Medulla oblongata (tissue), 1 donor: Measurements from ENCODE around the gene TRPM3.
A peak's percentile ranks its signal among the peaks of the same experiment; 100 is the strongest.

Experiments
- DNase-seq: peaks from one replicate; pipeline ENCODE4 v3.0.0-alpha.2; 2015; ENCODE audit errors: extremely low spot score

TRPM3 gene

DNA sequence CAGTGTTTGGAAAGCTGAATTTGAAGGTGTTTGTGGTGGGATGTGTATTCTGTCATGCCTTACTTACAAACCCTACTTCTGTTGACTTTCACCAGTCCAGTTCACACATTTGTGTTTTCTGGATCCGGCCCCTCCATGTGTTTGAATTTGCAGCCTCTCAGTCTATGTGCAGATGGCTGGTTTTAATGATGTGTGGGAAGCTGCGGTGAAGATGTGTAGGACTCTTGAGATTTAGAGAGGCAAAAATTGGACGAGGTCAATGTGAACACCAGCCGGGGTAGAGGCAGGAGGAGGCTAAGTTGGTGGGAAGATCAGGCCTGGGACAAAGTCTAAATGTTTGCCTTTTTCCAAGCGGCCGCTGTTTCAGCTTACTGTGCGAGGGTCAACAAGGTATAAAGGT lies 591.6 kb downstream of the TRPM3 start:
- DNase-seq = no peak

- DNase-seq = no peak
These were observed 592.0 kb downstream of the TRPM3 start for GRCh38 chr9:70529377-70529776.

DNA sequence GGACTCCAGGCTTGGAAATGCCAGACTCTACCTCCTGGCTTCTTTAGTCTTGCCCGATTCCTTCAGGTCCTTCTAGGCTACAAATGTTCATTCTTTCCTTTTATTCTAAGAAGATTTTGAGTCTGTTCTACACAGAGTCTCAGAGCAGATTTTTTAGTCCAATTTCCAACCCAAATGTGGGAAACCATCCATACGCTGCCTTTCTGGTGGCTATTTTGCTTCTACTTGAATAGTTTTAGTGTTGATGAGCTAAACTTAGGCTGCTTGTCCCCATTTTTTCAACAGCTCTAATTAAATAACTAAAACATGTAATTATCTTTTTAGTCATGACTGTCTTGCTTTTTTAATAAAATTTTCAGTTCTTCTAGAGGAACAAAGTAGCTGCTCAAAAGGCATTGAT lies 594.5 kb downstream of the TRPM3 start:
- no peak for DNase-seq

- no peak for DNase-seq
These were observed 595.9 kb downstream of the TRPM3 start for GRCh38 chr9:70525519-70525918.

DNA sequence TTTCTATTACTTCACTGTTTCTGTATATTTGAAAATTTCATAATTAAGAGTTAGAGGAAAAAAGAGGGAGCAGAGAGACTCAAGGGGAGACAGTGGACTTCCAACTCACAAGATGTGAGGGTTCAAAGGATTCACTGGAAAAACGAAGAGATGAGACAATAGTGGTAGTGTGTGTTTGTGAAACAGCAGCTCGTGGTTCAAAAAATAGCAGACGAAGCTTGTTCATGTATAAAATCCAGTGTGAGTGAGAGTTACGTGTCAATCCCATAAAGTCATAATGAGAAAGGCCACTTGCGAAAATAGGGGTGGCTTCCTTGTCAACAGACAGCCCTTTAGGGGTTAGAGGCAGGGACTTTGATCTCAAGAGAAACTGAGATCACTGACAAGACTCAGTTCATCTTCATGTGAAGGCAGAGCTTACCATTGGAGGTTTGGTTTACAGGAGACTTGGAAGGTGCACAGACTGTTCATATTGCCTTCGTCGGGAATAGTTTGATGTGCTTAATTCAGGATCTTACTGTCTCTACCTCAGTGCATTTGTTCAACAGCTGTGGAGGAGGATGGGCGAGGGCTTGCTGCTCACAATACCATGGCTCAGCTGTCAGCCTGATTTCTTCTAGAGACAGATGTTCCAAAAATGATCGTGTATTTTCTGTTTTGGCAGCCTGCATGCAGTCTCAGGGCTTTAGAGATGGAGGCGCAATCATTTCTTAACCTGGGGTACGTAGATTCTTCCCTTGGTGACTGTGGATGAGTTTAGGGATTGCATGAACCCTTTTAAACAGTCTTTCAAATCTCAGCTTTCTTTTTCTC lies 601.3 kb downstream of the TRPM3 start:
- DNase-seq = no peak

DNA sequence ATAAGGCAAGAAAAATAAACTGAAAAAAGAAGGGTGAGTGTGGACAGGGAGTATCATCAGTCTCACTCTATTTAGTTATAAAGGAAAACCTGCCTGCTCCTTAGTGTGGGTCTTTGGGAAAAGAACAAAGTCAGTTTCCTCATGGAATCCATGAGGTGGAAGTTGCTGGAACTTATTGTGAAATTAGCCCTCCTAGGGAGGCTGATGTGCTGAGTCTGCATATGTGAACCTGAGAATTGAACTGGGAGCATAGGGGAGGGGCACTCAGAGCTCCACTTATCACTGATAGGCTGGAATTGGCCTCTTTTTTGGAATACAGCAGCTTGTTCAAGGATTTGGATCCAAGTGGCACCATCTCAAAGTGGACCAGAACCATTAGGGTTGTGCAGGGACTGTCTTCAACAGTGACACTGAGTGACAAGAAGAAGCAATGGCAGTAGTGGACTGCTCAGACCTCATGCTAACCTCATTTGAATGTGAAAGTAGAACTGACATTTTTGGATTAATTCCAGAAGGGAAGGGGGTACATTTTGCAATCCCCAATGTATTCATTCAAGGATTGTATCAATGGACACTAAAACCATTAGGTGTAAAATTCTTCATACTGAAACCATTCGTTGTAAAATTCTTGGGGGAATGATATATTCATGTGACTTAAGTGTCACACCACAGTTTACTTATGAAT lies 603.4 kb downstream of the TRPM3 start:
- no peak for DNase-seq

DNA sequence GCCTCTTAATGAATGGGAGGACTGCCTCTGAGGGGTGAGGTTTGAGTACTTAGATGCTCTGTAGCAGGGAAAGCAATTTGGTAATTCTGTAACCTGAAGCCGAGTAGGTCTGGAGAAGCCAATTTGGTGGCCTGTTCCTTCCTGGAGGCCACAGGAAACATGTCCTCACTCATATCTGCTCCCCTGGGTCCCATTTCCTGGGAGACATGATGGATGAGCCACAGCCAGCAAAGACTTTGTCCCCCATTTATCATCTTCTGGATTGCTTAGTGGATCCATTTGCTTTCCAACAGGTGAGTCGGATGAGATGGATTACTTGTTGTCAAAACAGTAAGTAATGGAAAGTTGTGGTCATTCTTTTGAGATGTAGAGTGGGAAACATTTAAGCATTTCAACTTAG lies 607.1 kb downstream of the TRPM3 start:
- DNase-seq = no peak

GRCh38 chr9:70511858-70512257 lies 609.6 kb downstream of the TRPM3 start:
- no peak for DNase-seq

- no peak for DNase-seq
These were observed 611.2 kb downstream of the TRPM3 start for GRCh38 chr9:70510157-70510770.

DNA sequence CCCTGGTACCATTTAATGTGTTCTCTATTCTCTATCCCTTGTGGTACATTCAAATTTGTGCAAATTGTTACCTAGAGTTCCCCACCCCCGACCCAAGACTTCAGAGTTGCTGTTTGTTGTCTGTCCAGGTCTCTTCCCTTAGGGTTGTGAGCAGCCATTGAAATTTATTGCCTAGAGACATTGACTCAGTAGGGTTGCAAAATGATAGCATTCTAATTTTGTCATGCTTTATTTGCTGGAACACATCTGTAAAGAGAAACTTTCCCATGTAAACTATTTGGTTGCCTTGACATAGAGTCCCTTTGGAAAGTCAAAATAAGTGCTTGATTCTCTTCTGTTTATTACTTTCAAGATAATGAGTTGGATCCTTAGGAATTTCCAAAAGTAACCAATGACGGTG lies 615.3 kb downstream of the TRPM3 start:
- no peak for DNase-seq

DNA sequence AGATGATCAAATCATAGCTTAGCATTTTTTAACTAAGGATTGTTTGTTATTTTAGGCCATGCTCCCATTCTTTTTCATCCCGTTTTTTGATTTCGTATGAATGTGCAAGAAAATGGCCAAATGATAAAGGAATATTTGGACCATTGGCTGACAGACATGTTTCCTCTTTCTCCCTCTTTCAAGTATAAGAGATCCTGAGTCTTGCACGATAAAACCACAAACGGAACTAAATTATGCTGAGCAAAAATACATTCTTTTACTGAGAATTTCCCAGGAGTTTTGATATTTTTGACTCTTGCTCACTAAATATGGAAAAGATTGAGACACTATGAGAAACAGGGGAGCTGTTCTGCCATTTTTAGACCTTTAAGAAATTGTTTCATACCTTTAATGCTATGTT lies 616.6 kb downstream of the TRPM3 start:
- DNase-seq = no peak

DNA sequence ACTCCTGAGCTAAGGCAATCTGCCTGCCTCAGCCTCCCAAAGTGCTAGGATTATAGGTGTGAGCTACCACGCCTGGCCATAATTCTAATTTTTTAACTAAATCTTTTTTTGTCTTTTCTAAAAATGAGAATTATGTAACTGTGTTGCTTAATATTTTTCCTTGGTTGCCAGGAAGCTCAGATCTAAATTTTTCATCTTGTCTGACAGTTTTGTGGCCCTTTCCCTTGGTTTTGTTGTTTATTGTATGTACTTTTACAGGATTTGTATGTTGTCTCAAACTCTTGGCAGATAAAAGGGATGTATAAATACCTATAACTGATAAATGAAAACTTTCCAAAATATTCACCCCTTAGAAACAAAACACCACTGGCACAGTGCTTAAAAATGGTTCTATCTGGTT lies 618.7 kb downstream of the TRPM3 start:
- no peak for DNase-seq

- DNase-seq = no peak
These were observed 620.6 kb downstream of the TRPM3 start for GRCh38 chr9:70500793-70501192.

- DNase-seq = no peak
These were observed 621.8 kb downstream of the TRPM3 start for GRCh38 chr9:70499621-70500020.

DNA sequence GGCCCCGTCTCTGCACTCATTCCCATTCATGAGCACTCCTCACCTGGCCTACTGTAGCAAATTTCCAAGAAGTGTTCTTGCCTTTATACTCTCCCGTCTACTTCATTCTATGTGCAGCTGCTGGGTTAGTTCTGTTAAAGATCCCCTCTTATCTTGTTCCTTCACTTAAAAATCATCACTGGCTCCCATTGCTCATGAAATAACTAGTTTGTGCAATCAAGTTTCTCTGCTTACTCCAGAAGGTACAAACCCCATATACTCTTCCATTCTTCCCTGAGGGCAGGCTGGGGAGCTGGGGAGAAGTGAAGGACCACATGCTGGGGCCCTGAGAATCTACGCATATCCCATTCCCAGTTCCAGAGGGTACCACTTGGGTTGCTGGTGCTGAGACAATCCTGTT lies 622.6 kb downstream of the TRPM3 start:
- no peak for DNase-seq

GRCh38 chr9:70496244-70496643 lies 625.2 kb downstream of the TRPM3 start:
- no peak for DNase-seq

DNA sequence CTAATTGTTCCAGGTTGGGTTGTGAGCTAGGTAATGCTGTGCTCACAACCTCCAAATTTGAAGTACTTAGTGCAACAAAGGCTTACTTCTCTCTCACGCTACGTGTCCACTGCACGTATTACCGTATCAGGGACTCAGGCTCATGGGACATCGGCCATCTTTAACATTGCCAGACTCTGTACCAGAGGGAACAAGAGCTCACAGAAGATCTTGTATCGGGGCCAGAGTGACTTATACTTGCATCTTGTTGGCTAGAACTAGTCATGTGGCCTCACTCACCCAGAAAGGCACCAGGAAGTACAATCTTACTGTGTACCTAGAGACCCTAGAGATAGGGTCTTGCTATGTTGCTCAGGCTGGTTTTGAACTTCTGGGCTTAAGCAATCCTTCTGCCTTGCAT lies 625.9 kb downstream of the TRPM3 start:
- no peak for DNase-seq

- peak; percentile 68 for DNase-seq
These were observed 627.2 kb downstream of the TRPM3 start for GRCh38 chr9:70494221-70494620.

- DNase-seq = no peak
These were observed 628.4 kb downstream of the TRPM3 start for GRCh38 chr9:70493029-70493428.

GRCh38 chr9:70492319-70492777 lies 629.1 kb downstream of the TRPM3 start:
- no peak for DNase-seq

DNA sequence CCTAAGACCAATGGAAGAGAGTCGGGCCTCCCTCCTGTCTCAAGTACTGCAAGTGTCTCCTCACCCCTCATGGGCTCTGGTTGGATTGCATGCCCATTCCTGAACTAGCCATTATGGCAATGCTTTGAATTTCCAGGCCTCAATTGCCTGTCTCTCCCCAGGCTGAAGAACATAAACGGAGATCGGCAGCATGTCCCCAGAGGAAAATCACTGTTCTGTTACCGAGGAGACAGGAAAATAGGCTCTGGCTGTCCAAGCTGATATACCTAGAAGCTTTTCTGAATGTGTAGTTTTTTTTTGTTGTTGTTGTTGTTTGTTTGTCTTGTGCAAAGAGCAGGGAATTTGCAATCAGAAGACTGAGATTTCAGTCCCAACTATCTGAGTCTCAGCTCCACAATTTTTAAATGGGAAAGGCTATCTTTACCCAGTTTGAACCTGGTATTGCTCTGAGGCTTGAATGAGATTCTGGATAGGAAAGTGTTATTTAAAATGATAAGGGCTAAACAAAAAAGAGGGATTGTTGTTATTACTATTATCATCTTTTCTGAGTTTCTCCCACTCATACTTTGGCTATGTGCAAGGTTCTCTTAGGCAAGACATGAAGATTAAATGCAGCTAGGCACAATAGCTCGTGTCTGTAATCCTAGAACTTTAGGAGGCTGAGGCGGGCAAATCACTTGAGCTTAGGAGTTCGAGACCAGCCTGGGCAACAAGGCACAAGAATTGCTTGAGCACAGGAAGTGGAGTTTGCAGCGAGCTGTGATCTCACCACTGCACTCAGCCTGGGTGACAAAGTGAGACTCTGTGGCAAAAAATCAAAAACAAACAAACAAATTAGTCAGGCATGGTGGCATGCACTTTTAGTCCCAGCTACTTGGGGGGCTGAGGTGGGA lies 629.7 kb downstream of the TRPM3 start:
- no peak for DNase-seq

- no peak for DNase-seq
These were observed 630.9 kb downstream of the TRPM3 start for GRCh38 chr9:70490478-70490877.
